Fibroblast of villous mesenchyme (primary cell): ENCODE results near the gene KCNG1. TPM values are rescaled to one million over a fixed set of nuclear protein-coding genes. Genes with fewer than 3 reads are reported as not detected.

Experiments
- DNase-seq: peaks from one replicate; pipeline ENCODE4 v3.0.0-alpha.2; 2010; ENCODE audit warnings: low read depth
- H3K4me3 ChIP-seq: 2 replicates; pipeline ENCODE4 v1.5.1; 2011; ENCODE audit warnings: low read depth, mild to moderate bottlenecking, low read length
- CTCF ChIP-seq: IDR thresholded peaks from 2 replicates; pipeline ENCODE4 v1.5.1; 2012; ENCODE audit warnings: low read depth, mild to moderate bottlenecking, low read length; ENCODE audit not compliant: insufficient read depth
- total RNA-seq: library from RNA; depleted of rRNA; stranded (reverse); fragments of >200 nt; gene quantifications from 2 replicates; pipeline ENCODE4 v1.2.3, GENCODE V29; 2012

The KCNG1 gene
- total RNA-seq, 1 donor, result 3.0 TPM

- H3K4me3 ChIP-seq, result peak overlapping the region; percentile 67
- DNase-seq, result peak; percentile 52
- TF ChIP-seq CTCF, result no peak
These were observed 65.6 kb downstream of the KCNG1 start for GRCh38 chr20:50957276-50957675.

GRCh38 chr20:50953821-50954220, 69.1 kb downstream of the KCNG1 start:
- H3K4me3 ChIP-seq, result no peak overlapping the region
- TF ChIP-seq CTCF, result no peak
- DNase-seq, result no peak

Other genes with a start within 250 kb of the KCNG1 start
- 7.3 and 11.9 TPM in 2 replicates for gene BCAS4, start 228.0 kb downstream of the KCNG1 start, total RNA-seq
- 26.7 and 26.8 TPM in 2 replicates for gene ADNP, start 91.7 kb downstream of the KCNG1 start, total RNA-seq
- gene DPM1, start 64.6 kb downstream of the KCNG1 start, total RNA-seq, result 55.4 and 62.6 TPM in 2 replicates
- gene MOCS3, start 64.3 kb downstream of the KCNG1 start, total RNA-seq, result 9.0 and 10.4 TPM in 2 replicates